Kidney tubule cell (primary cell): ENCODE results near the gene DHRS2.

Source experiments
- DNase-seq: peaks from one replicate; pipeline ENCODE4 v3.0.0-alpha.2; 2018; ENCODE audit warnings: low spot score

The DHRS2 gene

DNA sequence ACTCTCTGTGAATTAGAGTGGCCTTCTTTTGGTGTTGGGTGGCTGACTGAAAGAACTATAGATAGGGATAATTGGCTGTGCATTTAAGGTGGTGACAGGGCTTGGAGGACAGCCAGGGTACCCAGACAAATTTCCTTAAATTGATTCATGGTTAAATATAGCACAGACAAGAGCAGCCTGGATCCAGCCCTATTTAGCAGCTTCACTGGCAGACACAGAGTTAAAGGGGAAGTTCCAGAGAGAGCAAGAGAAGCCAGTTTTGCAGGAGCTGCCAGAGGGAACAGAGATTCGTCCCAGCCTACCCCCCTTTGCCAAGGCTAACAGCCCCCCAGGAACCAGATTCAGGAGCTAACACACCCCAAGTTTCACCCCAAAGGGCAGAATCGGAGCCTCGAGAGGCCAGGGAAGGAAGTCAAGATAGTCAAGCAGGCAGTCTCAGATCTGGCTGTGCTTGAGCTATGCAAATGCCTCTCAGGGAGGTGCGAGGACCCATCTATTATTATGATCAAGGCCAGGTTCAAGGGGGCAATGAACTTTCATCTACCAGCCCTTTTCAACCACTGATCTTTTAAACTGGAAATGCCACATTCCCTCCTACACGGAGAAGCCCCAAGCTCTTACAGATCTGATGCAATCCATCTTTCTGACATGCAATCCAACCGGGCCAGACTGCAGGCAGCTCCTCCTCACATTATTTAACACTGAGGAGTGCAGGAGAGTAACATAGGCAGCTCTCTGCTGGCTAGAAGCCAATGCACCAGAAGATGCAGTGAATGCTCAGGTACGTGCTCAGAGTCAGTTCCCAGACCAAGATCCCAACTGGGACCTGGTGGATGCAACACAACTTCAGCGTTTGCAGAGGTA is 58.2 kb downstream of the DHRS2 start:
- peak; percentile 3 for DNase-seq
